Kidney (tissue), 14 donors: ENCODE data around the gene CUL4A. TPM values are rescaled to one million over a fixed set of nuclear protein-coding genes. Genes with fewer than 3 reads are reported as not detected.
"Not testable (repeated sequence)": the region's sequence is repeated elsewhere in the genome, so short reads cannot be mapped to it uniquely, and the experiment has no call there.

Experiments
- DNase-seq, 5 donors: peaks; one replicate each; pipeline ENCODE4 v3.0.0-alpha.2; 2013 to 2020
- FAIRE-seq: peaks from 2 replicates; lab custom pipeline; 2012; peaks lifted over from hg19 to GRCh38; lab: Jason Lieb, UNC
- H3K27ac ChIP-seq, 2 donors: one replicate each; pipeline ENCODE4 v1.7.0; 2013; ENCODE audit warnings: low read depth in 2 of 2, low read length in 2 of 2, inconsistent platforms in 1 of 2
- H3K27me3 ChIP-seq: one replicate; pipeline ENCODE4 v1.7.1; 2013; ENCODE audit warnings: low read length, inconsistent platforms; ENCODE audit not compliant: control insufficient read depth, insufficient read depth
- H3K36me3 ChIP-seq, 3 donors: one replicate each; pipeline versions ENCODE4 v1.7.0 to v1.7.1; 2013; ENCODE audit warnings: low read length in 3 of 3, control low read depth in 1 of 3, inconsistent platforms in 1 of 3; ENCODE audit not compliant: insufficient read depth in 3 of 3, control insufficient read depth in 2 of 3
- H3K4me1 ChIP-seq, 3 donors: one replicate each; pipeline versions ENCODE4 v1.7.0 to v1.7.1; 2013; ENCODE audit warnings: low read length in 3 of 3, inconsistent platforms in 1 of 3, low read depth in 1 of 3; ENCODE audit not compliant: control insufficient read depth in 2 of 3, insufficient read depth in 2 of 3
- H3K4me3 ChIP-seq, 3 donors: one replicate each; pipeline versions ENCODE4 v1.7.0 to v1.8.1; 2013; ENCODE audit warnings: low read length in 3 of 3, control low read depth in 1 of 3, inconsistent platforms in 1 of 3
- H3K9ac ChIP-seq, 3 donors: one replicate each; pipeline versions ENCODE4 v1.7.0 to v1.7.1; 2013; ENCODE audit warnings: low read length in 3 of 3, control low read depth in 1 of 3, inconsistent platforms in 1 of 3
- H3K9me3 ChIP-seq, 3 donors: one replicate each; pipeline versions ENCODE4 v1.7.0 to v1.7.1; 2013; ENCODE audit warnings: low read length in 3 of 3, control low read depth in 1 of 3, inconsistent platforms in 1 of 3; ENCODE audit not compliant: control insufficient read depth in 2 of 3, insufficient read depth in 1 of 3
- CTCF ChIP-seq: IDR thresholded peaks from 3 replicates; pipeline ENCODE4 v1.5.1; 2012; ENCODE audit warnings: mild to moderate bottlenecking, moderate library complexity, borderline replicate concordance; ENCODE audit not compliant: insufficient read depth; ENCODE audit errors: extremely low read depth
- intact Hi-C: fragments of 100-400 bp; cut with DNase I; formaldehyde crosslinking; loops from one replicate; pipeline ENCODE4 v1.11.1; 2022
- polyA plus RNA-seq: library from polyadenylated mRNA; stranded (reverse); fragments of 350-450 nt; fragmentation: Illumina TruSeq; extraction: RNeasy Lipid Tissue Mini Kit (QIAGEN cat#74804); gene quantifications from one replicate; pipeline ENCODE4 v1.2.3, GENCODE V29; 2014; ENCODE audit warnings: low read depth, low replicate concordance; ENCODE audit not compliant: insufficient read depth
- total RNA-seq: library from RNA; stranded (reverse); fragmentation: NEBNext Ultra II Directional; extraction: Animal tissue kit (Norgen Biotek cat#: 25700); gene quantifications from one replicate; pipeline ENCODE4 v1.2.1, GENCODE V29; 2021
- donor health status: control.
- donor health status: control.
- donor health status: control.
- donor health status: control.
- donor health status: control.
- donor health status: DM: yes; HTN: yes; CAD: no.
- donor health status: Normal renal cell carcinoma (clear cell type).

CUL4A gene
- total and polyA plus RNA-seq, 2 donors from 2014 or later, result 26.5 to 62.5 TPM

GRCh38 chr13:113307491-113307890, 98.1 kb downstream of the CUL4A start:
- no peak for TF ChIP-seq CTCF
- Histone ChIP-seq H3K9me3 (no peaks in the 10 kb centered on the region), H3K4me3 (no peak overlapping the region), H3K27ac (no peak overlapping the region), H3K9ac (no peak overlapping the region), H3K4me1 (peaks cover 0 to 9% (median 4%) of the 10 kb centered on the region in 3 donors), H3K27me3 (no peaks in the 10 kb centered on the region), H3K36me3 (peaks cover 2 to 26% (median 12%) of the 10 kb centered on the region in 3 donors)
- FAIRE-seq (no peak), DNase-seq (no peak)
- intact Hi-C loops, result no loop called here

DNA sequence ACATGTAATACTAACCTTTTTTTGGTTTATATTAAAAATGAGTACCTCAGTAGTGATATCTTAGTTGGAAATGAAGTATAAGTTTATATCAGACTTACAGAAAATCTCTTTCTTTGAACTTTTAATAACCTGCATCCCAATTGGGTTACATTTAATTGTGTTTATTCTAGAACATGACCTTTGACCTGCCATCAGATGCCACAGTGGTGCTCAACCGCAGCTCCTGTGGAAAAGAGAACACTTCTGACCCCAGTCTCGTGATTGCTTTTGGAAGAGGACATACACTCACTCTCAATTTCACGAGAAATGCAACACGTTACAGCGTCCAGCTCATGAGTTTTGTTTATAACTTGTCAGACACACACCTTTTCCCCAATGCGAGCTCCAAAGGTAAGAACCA, 100.1 kb downstream of the CUL4A start:
- H3K36me3 ChIP-seq, result peaks cover 2 to 27% (median 12%) of the 10 kb centered on the region in 3 donors
- no peak overlapping the region for H3K27ac ChIP-seq
- peak in 2 of 5 donors; percentile 31 to 48 for DNase-seq
- no peaks in the 10 kb centered on the region for H3K27me3 ChIP-seq
- H3K9ac ChIP-seq, result no peak overlapping the region
- no peak overlapping the region for H3K4me3 ChIP-seq
- no peak for TF ChIP-seq CTCF
- FAIRE-seq, result no peak
- H3K9me3 ChIP-seq, result no peaks in the 10 kb centered on the region
- intact Hi-C loops, result no loop called here
- H3K4me1 ChIP-seq, result peaks cover 0 to 9% (median 0%) of the 10 kb centered on the region in 3 donors

- H3K4me1 ChIP-seq, H3K27me3 ChIP-seq, H3K4me3 ChIP-seq, FAIRE-seq, H3K27ac ChIP-seq, DNase-seq, H3K9me3 ChIP-seq, intact Hi-C loops, H3K9ac ChIP-seq: not testable (repeated sequence)
- peaks cover 2 to 43% (median 16%) of the 10 kb centered on the region in 3 donors for H3K36me3 ChIP-seq
Measured at GRCh38 chr13:113314112-113314511, 104.7 kb downstream of the CUL4A start.

GRCh38 chr13:113314895-113315470, 105.6 kb downstream of the CUL4A start:
- H3K4me1 ChIP-seq, H3K27me3 ChIP-seq, H3K9me3 ChIP-seq, intact Hi-C loops, DNase-seq, H3K27ac ChIP-seq, H3K4me3 ChIP-seq, H3K9ac ChIP-seq, FAIRE-seq: not testable (repeated sequence)
- H3K36me3 ChIP-seq, result peaks cover 4 to 46% (median 18%) of the 10 kb centered on the region in 3 donors
